Midbrain (tissue), 1 donor: ENCODE measurements around the gene CLEC10A.

ENCODE experiments used
- DNase-seq: peaks from one replicate; lab custom pipeline; 2025; lab: John Stamatoyannopoulos, UW

CLEC10A gene

DNA sequence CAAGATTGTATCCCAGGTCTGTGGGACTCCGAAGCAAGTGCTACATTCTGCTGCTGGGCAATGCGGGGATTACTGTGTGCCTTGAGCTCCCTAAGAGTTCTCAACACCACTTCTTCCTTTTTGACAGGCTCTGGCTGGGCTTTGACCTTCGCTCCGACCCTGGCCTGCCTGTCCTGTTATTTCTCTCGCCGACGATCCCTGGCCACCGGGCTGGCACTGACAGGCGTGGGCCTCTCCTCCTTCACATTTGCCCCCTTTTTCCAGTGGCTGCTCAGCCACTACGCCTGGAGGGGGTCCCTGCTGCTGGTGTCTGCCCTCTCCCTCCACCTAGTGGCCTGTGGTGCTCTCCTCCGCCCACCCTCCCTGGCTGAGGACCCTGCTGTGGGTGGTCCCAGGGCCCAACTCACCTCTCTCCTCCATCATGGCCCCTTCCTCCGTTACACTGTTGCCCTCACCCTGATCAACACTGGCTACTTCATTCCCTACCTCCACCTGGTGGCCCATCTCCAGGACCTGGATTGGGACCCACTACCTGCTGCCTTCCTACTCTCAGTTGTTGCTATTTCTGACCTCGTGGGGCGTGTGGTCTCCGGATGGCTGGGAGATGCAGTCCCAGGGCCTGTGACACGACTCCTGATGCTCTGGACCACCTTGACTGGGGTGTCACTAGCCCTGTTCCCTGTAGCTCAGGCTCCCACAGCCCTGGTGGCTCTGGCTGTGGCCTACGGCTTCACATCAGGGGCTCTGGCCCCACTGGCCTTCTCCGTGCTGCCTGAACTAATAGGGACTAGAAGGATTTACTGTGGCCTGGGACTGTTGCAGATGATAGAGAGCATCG lies 41.8 kb downstream of the CLEC10A start:
- DNase-seq, result no peak

- DNase-seq, result peak; percentile 88
Measured at GRCh38 chr17:7035591-7036368, 44.3 kb downstream of the CLEC10A start, which contains the start of gene SLC16A13. Gene SLC16A13, plus strand, starts transcription at chr17:7036015. Its CDS starts 368 bp downstream, at chr17:7036383.

DNA sequence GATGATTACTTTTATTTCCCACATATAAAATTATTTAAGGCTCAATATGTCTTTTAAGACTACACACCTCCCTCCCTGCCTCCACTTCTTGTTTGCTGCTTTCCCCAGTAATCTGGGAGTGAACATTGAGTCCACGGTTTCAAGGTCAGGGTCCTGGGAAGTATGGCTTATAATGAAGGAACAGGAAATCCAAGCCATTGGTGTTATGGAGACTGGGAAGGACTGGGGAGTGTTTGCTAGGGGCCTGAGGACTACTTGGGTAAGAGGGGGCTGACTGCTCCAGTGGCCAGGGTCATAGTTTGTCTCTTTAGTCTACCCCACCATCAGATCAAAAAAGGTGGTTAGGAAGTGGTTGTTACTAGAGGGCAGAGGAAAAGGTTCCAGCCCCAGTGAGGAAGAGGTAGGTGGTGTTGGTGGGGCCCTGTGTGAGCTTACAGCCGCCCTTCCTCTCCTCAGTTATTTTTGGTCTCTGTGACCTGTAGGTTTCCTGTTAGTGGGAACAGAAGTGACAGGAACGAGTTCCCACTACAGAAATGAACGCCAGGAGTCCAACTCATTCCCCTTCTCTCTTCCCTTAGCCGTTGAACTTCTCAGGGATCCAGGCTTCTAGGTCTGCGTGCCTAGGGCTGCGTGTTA lies 45.0 kb downstream of the CLEC10A start:
- no peak for DNase-seq

DNA sequence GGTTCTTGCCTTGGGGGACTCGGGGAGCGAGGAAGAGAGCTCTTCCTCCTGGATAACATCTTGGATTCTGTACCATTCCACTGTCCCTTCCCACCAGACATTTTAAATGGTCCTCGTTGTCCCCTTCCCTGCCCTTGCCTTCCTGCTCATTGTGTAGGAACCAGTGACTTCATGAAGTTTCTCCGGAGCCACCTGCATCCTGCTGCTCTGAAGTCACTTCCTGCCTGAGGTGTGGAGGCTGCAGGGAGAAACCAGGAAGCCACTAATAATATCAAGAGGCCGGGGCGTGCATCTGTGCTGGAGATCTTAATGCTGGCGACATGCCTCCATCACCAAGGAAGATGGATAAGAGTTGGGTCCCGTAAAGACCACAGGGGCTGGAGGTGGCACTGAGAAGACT lies 50.4 kb downstream of the CLEC10A start:
- DNase-seq, result no peak

DNA sequence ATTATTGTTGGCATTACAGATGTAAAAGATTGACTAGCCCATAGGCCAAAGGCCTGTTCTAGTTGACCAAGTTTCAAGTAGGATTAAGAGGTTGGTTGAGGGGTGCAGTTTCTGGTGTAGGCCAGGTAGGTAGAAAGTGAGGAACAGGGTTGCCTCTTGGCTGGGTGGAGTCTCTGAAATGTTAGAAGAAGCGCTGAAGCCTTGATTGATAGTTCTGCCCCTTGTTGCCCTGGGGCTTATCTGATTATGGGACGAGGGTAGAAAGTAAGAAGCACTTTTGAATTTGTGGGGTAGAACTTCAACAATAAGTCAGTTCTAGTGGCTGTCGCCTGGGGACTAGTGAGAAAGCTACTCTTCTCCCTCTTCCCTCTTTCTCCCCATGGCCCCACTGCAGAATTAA lies 51.0 kb downstream of the CLEC10A start:
- no peak for DNase-seq

- no peak for DNase-seq
Measured at GRCh38 chr17:7027335-7027734, 52.7 kb downstream of the CLEC10A start.

- DNase-seq, result no peak
Measured at GRCh38 chr17:7026471-7027115, 53.5 kb downstream of the CLEC10A start.

DNA sequence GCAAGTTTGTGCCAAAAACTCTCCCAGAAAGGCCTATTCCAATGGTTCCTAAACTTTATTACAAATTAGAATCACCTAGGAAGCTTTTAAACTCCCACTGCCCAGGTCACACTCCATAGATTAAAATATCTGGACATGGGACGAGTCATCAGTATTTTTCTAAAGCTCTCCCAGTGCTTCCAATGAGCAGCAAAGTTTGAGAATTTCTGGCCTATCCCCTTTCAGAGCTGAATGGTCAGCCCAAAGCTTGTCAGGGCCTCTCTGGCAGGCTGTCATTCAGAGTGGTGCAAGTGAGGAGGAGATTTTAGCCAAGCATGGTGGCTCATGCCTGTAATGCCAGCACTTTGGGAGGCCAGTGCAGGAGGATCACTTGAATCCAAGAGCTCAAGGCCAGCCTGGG lies 54.8 kb downstream of the CLEC10A start:
- DNase-seq, result no peak
